ENCODE data around the gene SCN4B.
A peak's percentile ranks its signal among the peaks of the same experiment; 100 is the strongest.
"Not testable (repeated sequence)": the region's sequence is repeated elsewhere in the genome, so short reads cannot be mapped to it uniquely, and the experiment has no call there.

SCN4B gene

GRCh38 chr11:118152552-118153471 lies at the start of gene SCN4B:
Gene SCN4B (minus strand): TSS chr11:118152823. CDS start chr11:118152673, 150 bp downstream.
- DNase-seq: peak; percentile 88

GRCh38 chr11:118201966-118202365 lies 49.3 kb upstream of the SCN4B start:
- no peak for DNase-seq

GRCh38 chr11:118200901-118201680 lies 48.5 kb upstream of the SCN4B start:
- DNase-seq: no peak

GRCh38 chr11:118200497-118200896 lies 47.9 kb upstream of the SCN4B start:
- DNase-seq: no peak

- DNase-seq: no peak
These were observed 46.5 kb upstream of the SCN4B start for GRCh38 chr11:118199135-118199534.

DNA sequence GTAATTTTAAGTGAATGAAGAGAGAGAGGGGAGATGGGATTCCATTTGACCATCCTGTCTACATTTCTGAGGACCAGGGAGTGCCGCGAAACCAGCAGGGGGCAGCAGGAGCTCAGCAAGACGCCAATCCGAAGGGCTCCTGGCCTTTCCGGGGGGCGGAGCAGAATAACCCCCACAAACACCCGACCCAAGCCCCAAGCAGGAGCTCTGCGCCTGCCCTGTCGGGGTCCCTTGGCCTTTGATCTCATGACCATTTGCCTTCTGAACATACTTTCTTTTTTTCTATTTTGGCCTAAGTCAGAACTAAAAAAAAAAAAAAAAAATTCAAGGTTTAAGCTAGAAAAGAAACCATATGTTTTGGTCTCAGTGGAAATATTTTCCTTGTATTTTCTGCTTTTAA lies 45.7 kb upstream of the SCN4B start:
- peak; percentile 73 for DNase-seq

- peak; percentile 93 for DNase-seq
These were observed 42.4 kb upstream of the SCN4B start for GRCh38 chr11:118194835-118195627.

DNA sequence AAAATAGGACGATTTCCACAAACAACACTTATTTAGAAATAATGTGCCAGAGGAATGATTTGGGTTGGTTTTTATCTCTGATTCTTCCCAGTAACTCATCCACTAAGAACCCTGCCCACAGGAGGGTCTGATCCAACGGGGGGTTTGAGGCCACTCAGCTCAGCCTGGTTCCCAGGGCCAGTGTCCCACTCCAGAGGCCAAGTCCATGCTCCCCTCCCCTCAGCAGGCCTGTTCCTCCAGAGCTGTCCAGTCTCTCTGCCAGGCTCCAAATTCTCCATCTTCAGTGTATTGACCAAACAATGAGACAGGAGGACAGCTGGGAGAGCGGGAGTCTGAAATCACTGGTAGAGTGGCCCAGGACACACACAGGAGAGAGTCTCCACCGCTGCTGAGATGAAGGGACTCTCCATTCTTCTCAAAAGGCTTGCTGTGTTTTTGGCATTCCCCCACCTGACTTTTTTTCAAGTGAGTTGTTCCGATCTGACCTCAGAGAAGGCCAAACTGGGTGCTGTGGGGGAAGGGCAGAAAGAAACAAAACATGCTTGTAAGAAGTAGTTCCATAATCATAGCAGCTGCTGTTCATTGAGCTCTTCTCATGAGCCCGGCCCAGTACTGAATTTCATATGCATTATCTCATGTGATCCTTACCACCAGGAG lies 41.4 kb upstream of the SCN4B start:
- DNase-seq: peak; percentile 40

DNA sequence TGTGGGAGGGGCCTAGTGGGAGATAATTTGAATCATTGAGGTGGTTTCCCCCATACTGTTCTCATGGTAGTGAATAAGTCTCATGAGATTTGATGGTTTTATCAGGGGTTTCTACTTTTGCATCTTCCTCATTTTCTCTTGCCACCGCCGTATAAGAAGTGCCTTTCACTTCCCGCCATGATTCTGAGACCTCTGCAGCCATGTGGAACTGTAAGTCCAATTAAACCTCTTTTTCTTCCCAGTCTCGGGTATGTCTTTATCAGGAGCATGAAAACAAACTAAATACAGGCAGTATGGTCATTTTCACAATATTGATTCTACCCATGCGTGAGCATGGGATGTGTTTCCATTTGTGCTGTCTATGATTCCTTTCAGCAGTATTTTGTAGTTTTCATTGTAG lies 40.2 kb upstream of the SCN4B start:
- not testable (repeated sequence) for DNase-seq

DNA sequence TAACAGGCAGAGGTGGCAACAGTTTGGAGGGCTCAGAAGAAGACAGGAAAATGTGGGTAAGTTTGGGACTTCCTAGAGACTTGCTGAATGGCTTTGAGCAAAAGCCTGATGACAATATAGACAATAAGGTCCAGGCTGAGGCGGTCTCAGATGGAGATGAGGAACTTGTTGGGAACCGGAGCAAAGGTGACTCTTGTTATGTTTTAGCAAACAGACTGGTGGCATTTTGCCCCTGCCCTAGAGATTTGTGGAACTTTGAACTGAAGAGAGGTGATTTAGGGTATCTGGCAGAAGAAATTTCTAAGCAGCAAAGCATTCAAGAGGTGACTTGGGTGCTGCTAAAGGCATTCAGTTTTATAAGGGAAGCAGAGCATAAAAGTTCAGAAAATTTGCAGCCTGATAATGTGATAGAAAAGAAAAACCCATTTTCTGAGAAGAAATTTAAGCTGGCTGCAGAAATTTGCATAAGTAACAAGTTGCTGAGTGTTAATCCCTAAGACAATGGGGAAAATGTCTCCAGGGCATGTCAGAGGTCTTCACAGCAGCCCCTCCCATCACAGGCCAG lies 38.4 kb upstream of the SCN4B start:
- DNase-seq: not testable (repeated sequence)

DNA sequence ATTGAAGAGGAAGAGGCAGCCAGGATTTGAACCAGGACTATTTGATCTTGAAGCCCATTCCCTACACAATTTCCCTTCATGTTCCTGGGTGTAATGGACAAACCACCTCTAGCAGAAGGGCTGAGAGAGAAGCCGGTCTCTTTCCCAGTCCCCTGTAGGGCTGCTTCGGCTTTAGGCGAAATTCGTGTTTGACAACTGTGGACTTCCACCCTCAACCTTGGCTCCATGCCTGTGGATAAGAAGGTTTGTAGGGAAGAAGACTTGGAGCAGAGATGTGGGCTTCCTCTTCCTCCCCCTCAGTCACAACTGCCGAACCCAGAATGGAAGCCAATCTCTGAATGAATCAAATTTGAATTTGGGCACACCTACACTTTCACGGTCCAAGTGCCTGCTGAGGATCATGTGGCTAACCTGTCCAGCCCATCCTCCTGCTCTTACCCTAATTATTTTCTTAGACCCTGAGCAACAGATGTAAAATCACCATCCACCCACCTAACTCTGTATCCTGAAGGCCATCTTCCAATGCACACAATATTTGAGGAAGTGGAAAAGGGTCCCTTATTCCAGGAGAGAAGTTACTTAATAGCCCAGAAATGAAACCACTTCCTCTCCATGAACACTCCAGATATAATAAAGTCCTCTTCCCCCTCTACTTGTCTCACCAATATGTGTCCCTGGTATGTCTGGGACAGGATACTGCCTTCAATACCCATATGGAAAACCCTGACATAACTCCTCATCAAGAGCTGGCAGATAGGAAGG lies 33.9 kb upstream of the SCN4B start:
- DNase-seq: no peak

DNA sequence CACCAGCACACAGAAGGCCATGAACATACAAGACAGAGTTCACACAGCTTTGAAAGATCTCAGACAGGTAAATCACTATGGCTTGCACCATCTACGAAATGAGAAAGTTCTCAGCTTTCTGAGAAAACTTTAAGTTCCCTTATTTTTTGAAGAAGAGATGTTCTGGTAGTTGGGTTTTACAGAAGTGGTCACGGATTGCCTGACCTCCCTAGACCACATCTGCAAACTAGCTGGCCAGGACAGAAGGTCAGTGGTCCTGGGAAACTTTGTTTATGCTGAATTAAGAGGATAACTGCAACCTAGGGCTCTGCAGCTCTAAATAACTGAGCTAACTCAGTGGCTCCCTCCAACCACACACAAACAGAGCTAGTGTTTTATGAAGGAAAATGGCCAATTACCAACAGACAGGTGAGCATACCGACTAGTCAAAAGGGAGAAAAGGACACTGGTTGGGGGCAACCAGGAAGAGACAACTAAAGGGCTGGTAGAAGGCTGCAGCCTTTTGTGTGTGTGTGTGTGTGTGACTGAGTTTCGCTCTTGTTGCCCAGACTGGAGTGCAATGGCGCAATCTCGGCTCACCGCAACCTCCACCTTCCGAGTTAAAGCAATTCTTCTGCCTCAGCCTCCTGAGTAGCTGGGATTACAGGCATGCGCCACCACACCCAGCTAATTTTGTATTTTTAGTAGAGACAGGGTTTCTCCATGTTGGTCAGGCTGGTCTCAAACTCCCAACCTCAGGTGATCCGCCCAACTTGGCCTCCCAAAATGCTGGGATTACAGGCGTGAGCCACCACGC lies 32.4 kb upstream of the SCN4B start:
- no peak for DNase-seq

GRCh38 chr11:118183691-118184090 lies 31.1 kb upstream of the SCN4B start:
- not testable (repeated sequence) for DNase-seq

- DNase-seq: peak; percentile 85
These were observed 27.7 kb upstream of the SCN4B start for GRCh38 chr11:118180300-118180703.

DNA sequence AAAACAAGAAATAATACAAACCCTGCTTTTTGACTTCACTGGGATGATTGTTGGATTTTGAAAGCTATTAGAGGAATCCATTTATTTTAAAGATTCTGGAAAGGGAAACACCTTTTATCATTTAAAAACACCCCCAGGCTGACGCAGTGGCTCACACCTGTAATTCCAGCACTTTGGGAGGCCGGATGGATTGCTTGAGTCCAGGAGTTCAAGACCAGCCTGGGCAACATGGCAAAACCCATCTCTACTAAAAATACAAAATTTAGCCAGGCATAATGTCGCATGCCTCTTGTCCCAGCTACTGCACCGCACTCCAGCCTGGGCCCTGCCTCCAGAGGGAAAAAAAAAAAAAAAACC lies 24.1 kb upstream of the SCN4B start:
- DNase-seq: no peak

GRCh38 chr11:118175993-118176777 lies 23.6 kb upstream of the SCN4B start, which contains the start of gene SCN2B:
Gene SCN2B (minus strand): TSS chr11:118176639. CDS start chr11:118176431, 208 bp downstream.
- no peak for DNase-seq

DNA sequence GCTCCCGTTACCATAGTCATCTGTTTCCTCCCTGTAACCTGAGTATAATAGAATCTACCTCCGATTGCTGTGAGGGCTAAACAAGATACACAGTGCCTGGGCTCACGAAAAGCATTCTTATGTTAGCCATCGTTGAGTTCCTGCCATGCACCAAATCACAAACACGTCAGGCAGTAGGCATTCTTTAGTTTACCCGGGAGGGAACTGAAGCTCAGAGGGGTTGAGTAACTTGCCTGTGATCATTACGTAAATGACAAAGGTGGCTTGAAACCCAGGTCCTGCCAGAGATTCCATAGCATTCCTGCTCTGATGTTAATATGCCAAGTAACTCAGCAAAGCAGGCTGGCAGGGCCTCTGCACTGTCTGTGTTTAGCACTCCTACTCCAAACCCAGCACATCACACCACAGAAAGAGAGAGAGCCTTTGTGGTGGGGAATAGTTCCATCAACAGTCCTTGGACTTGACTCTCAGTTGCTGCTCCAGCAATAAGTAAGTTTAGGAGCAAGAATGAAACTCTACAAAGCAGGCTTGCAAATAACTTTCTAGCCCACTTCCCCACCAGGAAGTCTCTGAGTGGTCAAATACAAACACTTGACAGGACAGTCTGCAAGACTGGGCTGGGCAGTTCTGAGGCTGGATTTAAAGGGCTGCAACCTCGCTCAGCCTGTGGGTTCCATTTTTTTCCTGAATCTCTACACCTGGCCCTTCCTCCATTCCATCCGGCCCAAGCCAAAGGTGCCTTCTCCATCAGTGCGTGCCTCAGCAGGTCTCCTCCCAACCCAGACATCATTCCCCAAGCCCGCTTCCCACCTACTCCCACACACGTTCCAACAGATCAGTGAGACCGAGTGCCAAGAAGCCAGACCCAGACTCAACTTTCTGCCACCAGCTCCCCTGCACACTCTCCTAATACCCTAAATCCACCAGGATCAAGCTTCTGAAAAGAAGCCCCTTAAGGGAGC lies 22.7 kb upstream of the SCN4B start:
- peak; percentile 82 for DNase-seq

DNA sequence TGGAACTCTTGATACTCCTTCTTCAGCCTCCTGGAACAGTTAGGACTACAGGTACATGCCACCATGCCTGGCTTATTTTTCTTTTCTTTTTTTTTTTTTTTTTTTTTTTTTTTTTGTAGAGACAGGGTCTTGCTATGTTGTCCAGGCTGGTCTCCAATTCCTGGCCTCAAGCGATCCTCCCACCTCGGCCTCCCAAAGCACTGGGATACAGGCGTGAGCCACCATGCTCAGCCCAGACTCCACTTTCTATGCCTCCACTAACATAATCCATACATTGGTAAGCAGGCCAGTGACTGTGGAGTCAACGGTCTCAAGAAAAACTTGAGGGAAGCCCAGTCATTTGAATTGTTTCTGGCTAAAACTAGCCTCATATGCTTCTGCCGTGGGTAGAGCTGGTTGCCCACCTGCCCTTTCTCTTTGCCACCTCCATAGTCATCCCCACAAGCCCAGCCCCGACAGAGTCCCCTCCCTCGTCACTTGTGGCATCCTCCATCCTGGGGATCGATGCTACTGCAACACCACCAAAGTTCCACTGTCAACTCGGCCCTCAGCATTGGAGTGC lies 21.5 kb upstream of the SCN4B start:
- no peak for DNase-seq

All from islet precursor cell (in vitro differentiated cells).